Left lung (tissue), 10 donors: ENCODE data around the gene MOV10L1. TPM values are rescaled to one million over a fixed set of nuclear protein-coding genes. Genes with fewer than 3 reads are reported as not detected.

Experiments
- ATAC-seq: fragments of 200-7000 bp; cut with Tn5 transposase; one replicate; pipeline ENCODE4 v1.9.1; 2020; ENCODE audit warnings: moderate library complexity
- DNase-seq, 4 donors: peaks; one replicate each; pipeline ENCODE4 v3.0.0-alpha.2; 2013 to 2020
- H3K27ac ChIP-seq, 2 donors: fragments of 200-600 bp; sonication (generic) in 1 of 2; one replicate each; pipeline versions ENCODE4 v1.5.0 to v1.8.0; 2020 to 2021
- H3K27me3 ChIP-seq, 2 donors: fragments of 200-600 bp; sonication (generic) in 1 of 2; one replicate each; pipeline versions ENCODE4 v1.5.0 to v1.8.0; 2020 to 2021
- H3K36me3 ChIP-seq, 2 donors: fragments of 200-600 bp; sonication (generic) in 1 of 2; one replicate each; pipeline versions ENCODE4 v1.5.0 to v1.8.0; 2020 to 2021
- H3K4me1 ChIP-seq, 2 donors: fragments of 200-600 bp; one replicate each; pipeline ENCODE4 v1.8.0; 2021
- H3K4me3 ChIP-seq, 2 donors: fragments of 200-600 bp; sonication (generic) in 1 of 2; one replicate each; pipeline versions ENCODE4 v1.5.0 to v1.8.0; 2020 to 2021; ENCODE audit warnings: mild to moderate bottlenecking in 1 of 2
- H3K9me3 ChIP-seq, 2 donors: fragments of 200-600 bp; sonication (generic) in 1 of 2; one replicate each; pipeline versions ENCODE4 v1.5.0 to v1.8.0; 2020 to 2021
- intact Hi-C, 2 donors: fragments of 100-400 bp; cut with DNase I; formaldehyde crosslinking; loops; one replicate each; pipeline versions ENCODE4 v1.11.2 to v1.14.2; 2022
- polyA plus RNA-seq, 6 donors: library from polyadenylated mRNA; unstranded; fragments of 120-200 nt; gene quantifications; one replicate each; pipeline ENCODE4 v1.2.1, GENCODE V29; 2013; ENCODE audit not compliant: insufficient read length in 6 of 6
- total RNA-seq, 2 donors: library from RNA; stranded (reverse); fragmentation: NEBNext Ultra II Directional; extraction: Animal tissue kit (Norgen Biotek cat#: 25700); gene quantifications; one replicate each; pipeline ENCODE4 v1.2.1, GENCODE V29; 2021
- TF ChIP-seq, protein P1 (sequence below), 2 donors: fragments of 200-600 bp; sonication (generic) in 1 of 2; IDR thresholded peaks; one replicate each; pipeline versions ENCODE4 v1.5.0 to v1.8.0; 2021; ENCODE audit warnings: antibody characterized with exemption in 2 of 2
- donor health status: DM: no; HTN: yes; CAD: no.
- donor health status: DM: no; HTN: no; CAD: no.

Gene MOV10L1
- total and polyA plus RNA-seq, 8 donors: 0.37 to 4.7 (median 2.2) TPM

- intact Hi-C loops: no loop called here
Measured at GRCh38 chr22:50063589-50064393, 26.0 kb upstream of the MOV10L1 start.

GRCh38 chr22:50064453-50064852 lies 25.4 kb upstream of the MOV10L1 start:
- DNase-seq (peak in 1 of 4 donors; percentile 58), ATAC-seq (no peak)
- Histone ChIP-seq H3K4me3 (no peak overlapping the region), H3K27ac (no peak overlapping the region), H3K36me3 (no peaks in the 10 kb centered on the region), H3K4me1 (peaks cover 2 to 8% of the 10 kb centered on the region in 2 donors), H3K9me3 (no peaks in the 10 kb centered on the region), H3K27me3 (peaks cover 0 to 51% of the 10 kb centered on the region in 2 donors)
- intact Hi-C loops: no loop called here
- TF ChIP-seq, protein P1, sequence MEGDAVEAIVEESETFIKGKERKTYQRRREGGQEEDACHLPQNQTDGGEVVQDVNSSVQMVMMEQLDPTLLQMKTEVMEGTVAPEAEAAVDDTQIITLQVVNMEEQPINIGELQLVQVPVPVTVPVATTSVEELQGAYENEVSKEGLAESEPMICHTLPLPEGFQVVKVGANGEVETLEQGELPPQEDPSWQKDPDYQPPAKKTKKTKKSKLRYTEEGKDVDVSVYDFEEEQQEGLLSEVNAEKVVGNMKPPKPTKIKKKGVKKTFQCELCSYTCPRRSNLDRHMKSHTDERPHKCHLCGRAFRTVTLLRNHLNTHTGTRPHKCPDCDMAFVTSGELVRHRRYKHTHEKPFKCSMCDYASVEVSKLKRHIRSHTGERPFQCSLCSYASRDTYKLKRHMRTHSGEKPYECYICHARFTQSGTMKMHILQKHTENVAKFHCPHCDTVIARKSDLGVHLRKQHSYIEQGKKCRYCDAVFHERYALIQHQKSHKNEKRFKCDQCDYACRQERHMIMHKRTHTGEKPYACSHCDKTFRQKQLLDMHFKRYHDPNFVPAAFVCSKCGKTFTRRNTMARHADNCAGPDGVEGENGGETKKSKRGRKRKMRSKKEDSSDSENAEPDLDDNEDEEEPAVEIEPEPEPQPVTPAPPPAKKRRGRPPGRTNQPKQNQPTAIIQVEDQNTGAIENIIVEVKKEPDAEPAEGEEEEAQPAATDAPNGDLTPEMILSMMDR (IDR thresholded peaks at IDR 0.05): no peak

More at GRCh38 chr22:50063589-50064393, 26.0 kb upstream of the MOV10L1 start:
- H3K36me3 ChIP-seq: no peaks in the 10 kb centered on the region
- peaks cover 5 to 15% of the 10 kb centered on the region in 2 donors for H3K4me1 ChIP-seq
- H3K4me3 ChIP-seq: no peak overlapping the region
- no peaks in the 10 kb centered on the region for H3K9me3 ChIP-seq
- H3K27ac ChIP-seq: no peak overlapping the region
- no peak for ATAC-seq
- TF ChIP-seq, protein P1 (IDR thresholded peaks at IDR 0.05): no peak
- DNase-seq: peak in 1 of 4 donors; percentile 57
- peaks cover under 1 to 57% of the 10 kb centered on the region in 2 donors for H3K27me3 ChIP-seq

GRCh38 chr22:50067244-50067643 lies 22.6 kb upstream of the MOV10L1 start:
- intact Hi-C loops: no loop called here
- no peak overlapping the region for H3K27ac ChIP-seq
- ATAC-seq: no peak
- H3K9me3 ChIP-seq: no peaks in the 10 kb centered on the region
- DNase-seq: peak in 1 of 4 donors; percentile 5
- TF ChIP-seq, protein P1 (IDR thresholded peaks at IDR 0.05): no peak
- peaks cover 0 to 26% of the 10 kb centered on the region in 2 donors for H3K27me3 ChIP-seq
- H3K4me3 ChIP-seq: no peak overlapping the region
- no peaks in the 10 kb centered on the region for H3K36me3 ChIP-seq
- H3K4me1 ChIP-seq: no peaks in the 10 kb centered on the region

DNA sequence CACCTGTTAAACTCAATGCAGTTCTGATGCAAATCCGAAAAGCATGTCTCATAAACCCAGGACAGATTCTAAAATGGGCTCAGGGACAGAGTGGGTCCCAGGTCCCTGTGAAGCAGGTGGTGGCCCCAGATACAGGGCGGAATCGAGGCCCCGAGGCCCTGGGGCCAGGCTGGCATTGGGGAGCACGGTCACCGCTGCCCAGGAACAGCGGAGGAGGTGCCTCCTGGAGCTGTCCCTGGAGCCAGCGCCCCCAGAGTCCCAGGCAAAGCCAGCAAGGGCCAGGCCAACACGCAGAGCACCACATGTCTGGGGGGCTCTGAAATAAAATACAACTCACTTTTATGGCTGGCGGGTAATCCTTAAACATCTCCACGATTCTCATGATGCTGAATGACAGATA lies 21.7 kb upstream of the MOV10L1 start:
- DNase-seq (peak in 1 of 4 donors; percentile 64), ATAC-seq (no peak)
- no peak overlapping the region for H3K4me3 ChIP-seq
- no peak overlapping the region for H3K27ac ChIP-seq
- H3K9me3 ChIP-seq: no peaks in the 10 kb centered on the region
- no peaks in the 10 kb centered on the region for H3K4me1 ChIP-seq
- intact Hi-C loops: no loop called here
- H3K36me3 ChIP-seq: no peaks in the 10 kb centered on the region
- H3K27me3 ChIP-seq: peaks cover 0 to 18% of the 10 kb centered on the region in 2 donors
- TF ChIP-seq, protein P1 (IDR thresholded peaks at IDR 0.05): no peak

DNA sequence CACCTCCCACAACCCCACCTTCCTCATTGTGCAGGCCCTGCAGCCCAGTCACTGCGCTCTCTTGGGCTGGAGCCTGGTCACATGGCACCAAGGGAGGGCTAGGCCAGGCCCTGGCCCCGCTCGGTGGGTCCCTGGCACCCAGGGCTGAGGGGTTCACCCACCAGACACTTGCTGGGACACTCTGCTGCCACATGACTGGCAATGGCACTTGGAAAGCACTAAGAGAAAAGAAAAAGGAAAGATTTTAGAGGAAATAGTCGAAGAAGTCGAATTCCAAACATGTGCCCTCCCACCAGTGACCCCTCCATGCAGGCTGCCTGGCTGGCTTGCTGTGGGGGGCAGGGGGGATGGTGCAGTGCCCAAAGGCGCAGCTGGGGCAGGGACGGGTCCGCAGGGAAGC lies 19.4 kb upstream of the MOV10L1 start:
- ATAC-seq (no peak), DNase-seq (peak in 1 of 4 donors; percentile 39)
- Histone ChIP-seq H3K27ac (no peak overlapping the region), H3K4me3 (no peak overlapping the region), H3K27me3 (peaks cover 0 to 2% of the 10 kb centered on the region in 2 donors), H3K4me1 (no peaks in the 10 kb centered on the region), H3K9me3 (no peaks in the 10 kb centered on the region), H3K36me3 (no peaks in the 10 kb centered on the region)
- intact Hi-C loops: no loop called here
- TF ChIP-seq, protein P1 (IDR thresholded peaks at IDR 0.05): no peak
